GM21786 (cell line): ENCODE data around the gene TLNRD1.
A peak's percentile ranks its signal among the peaks of the same experiment; 100 is the strongest.

Experiments
- ATAC-seq: cut with Tn5 transposase; IDR thresholded peaks from one replicate; pipeline ENCODE4 v1.9.1; 2021; ENCODE audit not compliant: unreplicated experiment

Gene TLNRD1

DNA sequence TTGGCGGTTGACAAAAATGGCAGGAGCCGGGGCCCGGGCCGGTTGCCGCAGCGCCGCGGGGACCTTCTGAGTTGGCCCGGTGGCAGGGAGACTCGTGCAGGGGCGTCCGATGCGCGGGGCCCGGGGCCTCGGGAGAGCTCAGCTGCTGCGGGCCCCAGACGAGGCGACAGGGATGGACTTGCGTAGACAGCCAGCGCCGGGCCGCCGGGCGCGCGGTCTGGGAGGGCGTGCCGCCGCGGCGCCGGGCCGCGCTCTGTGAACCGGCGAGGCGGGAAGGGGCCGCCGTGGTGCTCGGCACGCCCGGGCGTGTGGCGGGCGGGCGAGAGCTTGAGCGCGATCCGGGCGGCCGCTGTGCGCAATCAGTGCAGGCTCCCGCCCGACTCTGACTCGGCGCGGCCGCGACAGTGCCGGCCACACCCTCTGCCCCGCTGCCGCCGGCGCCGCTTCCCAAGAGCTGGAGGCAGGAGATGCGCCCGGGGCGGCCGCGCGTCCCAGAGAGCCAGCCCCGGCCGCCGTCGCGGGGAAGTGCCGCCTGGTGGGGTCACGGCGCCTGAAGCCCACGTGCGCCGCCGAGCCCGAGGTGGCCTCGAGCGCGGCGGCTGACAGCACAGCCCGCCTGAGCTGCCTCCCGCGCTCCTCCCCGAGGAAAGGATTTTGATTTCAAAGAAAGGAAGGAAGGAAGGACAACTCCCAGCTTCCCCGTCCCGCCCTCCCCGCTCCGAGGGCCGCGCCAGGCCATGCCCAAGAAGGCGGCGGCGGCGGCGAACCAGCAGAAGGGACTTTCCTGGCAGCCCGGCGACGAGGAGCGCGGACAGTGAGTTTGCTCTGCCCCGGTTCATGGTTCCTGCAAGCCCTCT is 657 bp downstream of the TLNRD1 start:
- ATAC-seq, result peak; percentile 25

DNA sequence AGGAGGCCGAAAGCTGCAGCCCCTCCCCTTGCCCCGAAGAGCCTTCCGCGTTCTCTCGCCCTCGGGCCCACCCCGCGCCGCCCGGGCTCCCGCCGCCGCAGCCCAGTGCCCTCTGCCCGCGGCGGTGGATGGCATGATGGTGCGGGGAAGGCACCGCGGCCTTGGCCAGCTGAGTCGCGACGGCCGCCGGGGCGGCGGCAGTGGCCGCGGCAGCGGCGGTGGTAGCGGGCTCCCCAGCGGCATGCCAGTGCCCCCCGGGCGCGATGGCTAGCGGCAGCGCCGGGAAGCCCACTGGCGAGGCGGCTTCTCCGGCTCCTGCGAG is 1.2 kb downstream of the TLNRD1 start:
- no peak for ATAC-seq

DNA sequence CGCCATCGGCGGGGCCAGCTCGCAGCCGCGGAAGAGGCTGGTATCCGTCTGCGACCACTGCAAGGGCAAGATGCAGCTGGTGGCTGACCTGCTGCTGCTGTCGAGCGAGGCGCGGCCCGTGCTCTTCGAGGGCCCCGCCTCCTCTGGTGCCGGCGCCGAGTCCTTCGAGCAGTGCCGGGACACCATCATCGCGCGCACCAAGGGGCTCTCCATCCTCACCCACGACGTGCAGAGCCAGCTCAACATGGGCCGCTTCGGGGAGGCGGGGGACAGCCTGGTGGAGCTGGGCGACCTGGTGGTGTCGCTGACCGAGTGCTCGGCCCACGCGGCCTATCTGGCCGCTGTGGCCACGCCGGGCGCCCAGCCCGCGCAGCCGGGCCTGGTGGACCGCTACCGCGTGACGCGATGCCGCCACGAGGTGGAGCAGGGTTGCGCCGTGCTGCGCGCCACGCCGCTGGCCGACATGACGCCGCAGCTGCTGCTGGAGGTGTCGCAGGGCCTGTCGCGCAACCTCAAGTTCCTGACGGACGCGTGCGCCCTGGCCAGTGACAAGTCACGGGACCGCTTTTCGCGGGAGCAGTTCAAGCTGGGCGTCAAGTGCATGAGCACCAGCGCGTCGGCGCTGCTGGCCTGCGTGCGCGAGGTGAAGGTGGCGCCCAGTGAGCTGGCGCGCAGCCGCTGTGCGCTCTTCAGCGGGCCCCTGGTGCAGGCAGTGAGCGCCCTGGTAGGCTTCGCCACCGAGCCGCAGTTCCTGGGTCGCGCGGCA is 1.8 kb downstream of the TLNRD1 start:
- ATAC-seq, result no peak

DNA sequence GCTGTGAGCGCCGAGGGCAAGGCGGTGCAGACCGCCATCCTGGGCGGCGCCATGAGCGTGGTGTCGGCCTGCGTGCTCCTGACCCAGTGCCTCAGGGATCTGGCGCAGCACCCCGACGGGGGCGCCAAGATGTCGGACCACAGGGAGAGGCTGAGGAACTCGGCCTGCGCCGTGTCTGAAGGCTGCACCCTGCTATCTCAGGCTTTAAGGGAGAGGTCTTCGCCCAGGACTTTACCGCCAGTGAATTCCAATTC is 2.3 kb downstream of the TLNRD1 start:
- ATAC-seq, result no peak

DNA sequence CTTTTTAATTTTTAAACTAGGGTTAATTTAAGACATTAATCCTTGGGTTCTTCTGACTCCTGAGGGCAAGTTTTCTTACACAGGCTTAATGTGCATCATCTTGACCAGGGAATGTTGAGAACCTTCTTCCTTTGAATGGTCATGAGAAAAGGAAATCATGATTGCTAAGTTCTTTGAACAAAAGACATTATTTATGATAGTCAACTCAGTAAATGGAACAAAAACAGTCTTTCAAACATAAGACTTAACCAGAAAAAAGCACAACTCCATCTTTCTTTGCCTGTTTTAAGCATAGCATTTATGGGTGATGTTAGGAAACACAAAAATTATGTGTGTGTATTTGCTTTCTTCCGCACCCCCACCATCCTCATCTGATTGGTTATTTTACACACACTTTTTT is 5.4 kb downstream of the TLNRD1 start:
- ATAC-seq, result no peak

DNA sequence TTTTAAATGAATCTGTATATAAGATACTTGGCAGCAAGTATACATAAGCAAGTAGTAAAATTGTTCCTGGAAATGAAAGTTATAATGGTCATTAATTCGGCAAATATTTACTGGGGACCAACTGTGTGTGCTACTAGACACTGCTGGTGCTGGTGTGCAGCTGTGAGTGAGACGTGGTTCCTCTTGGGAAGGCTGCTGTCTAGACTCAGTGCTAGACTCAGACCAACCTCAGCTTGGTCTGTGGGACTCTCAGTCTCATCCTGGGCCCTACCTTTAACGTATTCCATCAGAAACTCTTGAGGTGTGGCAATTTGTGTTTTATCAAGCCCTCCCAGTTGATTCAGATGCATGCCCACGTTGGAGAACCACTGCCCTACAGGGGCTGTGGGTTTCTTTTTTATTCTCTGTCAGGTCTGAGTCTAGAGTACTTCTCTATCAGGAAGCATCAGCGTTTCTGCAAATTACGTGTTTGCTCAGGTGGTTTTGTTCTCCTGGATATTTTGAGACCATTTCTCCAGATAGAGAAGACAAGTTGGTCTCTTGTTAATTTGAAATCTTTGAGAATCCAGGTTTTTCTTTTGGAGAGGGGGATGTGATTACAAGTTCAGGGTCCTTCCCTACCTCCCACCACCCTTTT is 6.8 kb downstream of the TLNRD1 start:
- ATAC-seq, result no peak

DNA sequence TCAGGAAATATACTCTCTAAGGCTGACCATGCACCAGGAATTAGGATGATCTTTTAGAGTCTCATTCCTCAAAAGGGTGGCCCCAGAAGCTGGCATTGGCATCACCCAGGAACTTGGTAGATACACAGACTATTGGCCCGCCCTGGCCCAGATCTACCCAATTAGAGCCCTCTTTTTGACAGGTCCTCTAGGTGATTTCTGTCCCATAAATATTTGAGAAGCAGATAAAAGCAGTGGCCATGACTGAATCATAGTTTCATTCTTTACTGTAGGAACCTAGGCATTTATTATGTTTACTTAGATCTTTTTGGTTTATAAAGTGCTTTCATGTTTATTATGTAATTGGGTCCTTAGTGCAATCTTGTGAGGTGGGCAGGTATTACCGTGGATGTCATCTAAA is 7.6 kb downstream of the TLNRD1 start:
- ATAC-seq, result no peak

DNA sequence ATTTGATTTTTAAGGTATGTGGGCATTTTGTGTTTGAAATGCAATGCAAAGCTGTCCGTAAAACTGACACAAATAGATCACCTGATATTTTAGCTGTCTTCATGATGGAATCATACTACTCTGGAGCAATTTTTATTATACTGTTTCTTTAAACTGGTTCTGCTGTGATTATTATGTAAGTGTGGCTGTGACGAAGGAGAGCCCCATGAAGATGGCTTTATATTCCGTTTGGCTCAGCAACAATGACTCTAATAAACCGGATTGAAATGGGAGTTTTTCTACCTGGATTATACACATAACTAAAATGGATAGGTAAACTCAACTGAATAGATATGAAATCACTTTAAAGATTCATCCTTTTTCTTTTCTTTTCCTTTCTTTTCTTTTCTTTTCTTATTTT is 9.4 kb downstream of the TLNRD1 start:
- no peak for ATAC-seq

DNA sequence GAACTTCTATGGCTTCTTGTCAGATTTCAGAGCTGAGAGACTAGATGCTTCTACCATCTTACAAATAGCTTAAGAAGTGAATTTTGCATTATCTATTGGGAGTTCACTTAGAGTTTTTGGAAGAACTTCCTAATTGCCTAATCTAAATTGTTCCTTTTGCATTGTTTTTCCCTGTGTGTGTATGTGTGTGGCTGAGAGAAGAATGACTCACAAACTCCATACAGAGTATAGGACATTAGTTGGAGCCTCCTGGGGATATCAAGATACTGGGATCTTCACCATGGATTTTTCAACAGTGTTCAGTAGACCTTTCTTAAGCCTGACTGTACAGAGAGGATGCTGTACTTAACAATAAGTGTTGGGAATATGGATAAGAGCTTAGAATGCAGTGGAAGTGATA is 10.9 kb downstream of the TLNRD1 start:
- no peak for ATAC-seq

DNA sequence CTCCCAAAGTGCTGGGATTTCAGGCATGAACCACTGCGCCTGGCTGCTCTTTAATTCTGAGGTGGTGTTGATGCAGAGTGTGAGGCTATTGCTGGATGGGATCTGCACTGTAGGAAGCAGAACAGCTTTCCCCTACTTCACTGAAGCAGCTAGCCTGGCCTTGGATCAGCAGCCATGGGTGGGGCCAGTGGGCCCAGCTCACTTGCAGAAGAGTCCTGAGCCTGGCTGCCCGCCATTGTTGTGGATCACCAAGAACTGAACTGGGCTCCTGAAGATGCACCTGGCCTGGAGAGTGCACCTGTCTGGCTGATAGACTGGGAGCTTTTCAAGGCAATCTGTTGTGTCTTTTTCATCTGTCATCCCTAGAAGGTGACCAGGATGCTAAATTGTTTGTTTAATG is 11.9 kb downstream of the TLNRD1 start:
- ATAC-seq, result no peak

DNA sequence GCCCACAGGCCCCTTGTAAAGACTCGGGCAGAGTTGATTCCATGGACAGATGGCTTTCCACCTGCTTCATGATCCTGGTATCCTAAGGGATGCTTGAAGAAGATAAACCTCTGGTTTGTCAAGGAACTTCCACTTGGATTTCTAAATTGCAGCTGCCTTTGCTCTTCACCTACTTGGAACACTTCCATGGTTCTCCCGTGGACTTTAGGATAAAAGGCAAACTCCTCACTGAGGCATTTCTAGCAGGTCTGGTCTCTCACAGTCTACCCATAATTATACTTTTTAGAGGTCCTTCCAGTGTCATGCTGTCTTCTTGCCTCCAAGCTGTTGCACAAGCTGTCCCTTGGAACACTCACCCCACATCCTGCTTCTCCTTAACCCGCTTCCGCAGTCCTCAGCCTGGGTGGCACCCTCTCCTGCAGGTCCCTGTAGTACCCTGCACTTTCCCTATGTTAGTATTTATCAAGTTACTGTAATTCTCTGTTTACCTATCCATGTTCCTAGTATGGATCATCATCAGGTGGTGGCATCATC is 12.7 kb downstream of the TLNRD1 start:
- no peak for ATAC-seq

DNA sequence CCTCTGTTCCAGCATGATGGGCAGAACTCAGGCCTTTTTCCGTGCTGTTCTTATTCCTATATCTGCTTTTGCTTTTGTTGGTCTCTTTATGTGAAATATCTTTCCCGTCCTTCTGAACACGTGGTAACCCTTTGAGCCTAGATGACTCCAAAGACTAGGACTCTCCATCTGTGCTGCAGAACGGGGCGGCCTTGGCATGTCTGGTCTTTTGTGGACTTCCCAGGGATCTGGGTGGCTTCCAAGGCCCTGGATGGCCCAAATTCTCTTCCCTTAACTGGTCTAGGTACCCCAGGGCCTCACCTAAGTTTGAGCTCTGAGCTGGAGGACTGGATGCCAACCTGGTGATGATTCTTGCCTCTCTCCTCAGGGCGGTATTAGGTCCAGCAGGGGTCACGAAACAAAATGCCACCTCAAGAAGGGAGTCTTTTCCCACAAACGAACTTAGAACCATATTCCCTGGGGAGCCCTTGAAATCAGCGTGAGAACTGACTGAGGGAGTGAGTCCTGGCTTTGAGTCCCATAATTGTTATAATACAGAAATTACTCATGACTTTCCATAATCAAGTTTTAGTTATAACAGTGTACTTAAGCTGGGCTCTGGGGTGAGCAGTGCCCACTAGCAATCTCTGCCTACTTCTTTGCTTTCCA is 13.8 kb downstream of the TLNRD1 start:
- ATAC-seq, result no peak

DNA sequence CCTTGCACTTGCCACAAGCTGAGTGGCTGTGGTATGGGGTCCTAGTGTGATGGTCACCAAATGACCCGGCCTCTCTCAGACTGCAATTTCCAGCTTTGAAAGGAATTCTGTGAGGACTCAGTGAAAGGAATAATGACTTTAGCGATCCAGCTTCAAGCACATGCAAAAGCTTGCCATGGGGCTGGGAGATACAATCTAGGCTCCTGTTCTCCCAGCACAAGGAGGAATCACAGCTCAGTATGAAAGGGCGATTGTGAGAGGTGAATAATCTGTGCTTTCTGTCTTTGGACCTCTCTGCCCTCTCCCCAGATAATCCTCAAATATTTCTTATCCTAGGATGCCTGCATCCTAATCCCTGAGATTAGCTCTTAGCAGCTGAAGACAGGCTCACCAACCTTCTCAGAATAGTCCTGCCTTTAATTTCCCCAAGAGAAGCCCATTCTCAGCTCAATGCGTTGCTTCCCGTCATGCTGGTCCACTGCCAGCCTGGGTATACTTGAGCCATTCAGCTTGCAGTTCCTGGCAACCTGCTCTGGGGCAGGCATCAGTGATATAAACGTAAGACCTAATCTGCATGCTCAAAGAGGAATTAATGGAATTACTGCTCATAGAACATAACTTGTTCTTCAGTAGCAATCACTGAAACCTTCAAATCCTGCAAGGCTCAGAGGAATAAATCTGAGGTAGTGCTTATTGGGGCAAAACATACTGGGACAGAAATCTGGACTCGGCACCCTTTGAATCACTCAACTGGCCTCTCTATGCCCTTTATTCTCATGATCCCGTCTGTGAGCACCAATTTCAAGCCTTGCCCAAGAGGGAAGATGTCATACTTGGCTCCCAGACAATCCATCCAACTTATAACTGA is 15.1 kb downstream of the TLNRD1 start:
- ATAC-seq, result no peak

DNA sequence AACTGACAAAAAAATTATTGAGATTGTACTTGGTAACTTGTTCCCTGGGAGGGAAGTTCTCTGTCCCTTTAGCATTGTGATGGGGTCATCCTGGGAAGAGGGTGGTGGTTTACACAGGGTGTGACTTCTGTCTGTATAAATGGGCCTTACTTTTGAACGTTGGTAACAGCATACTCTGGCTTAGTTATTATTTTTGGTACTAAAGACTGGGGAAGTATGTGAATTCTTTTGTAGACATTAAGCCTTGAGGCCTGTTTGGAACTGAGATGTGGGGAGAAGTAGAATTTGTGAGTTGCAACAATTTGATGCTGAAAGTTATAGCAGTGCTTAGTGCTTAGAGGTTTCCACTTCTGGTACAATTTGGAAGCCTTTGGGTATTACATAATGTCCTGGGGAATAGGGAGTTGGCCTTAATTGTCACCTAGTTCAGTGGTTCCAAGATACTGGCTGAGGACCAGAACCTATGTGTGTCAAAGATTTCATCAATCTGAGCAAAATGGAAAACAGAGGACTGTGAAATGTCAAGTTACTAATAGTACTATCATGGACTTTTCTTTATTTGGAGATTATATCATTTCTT is 15.9 kb downstream of the TLNRD1 start:
- ATAC-seq, result no peak

DNA sequence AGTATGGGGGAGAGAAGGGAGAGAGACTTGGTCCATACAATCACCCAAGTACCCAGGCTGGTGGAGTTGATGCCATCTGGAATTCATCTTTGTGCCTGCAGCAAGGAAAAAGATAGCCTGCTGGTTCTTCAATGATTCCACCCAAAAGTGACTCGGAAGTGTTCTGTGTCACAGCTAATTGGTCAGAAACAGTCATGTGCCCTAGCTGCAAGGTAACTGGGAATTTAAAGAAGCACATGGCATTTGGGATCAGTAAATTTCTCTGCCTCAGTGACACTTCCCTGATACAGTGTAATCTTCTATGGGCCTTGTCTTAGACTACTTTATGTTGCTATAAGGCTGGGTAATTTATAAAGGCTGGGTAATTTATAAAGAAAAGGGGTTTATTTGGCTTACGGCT is 17.5 kb downstream of the TLNRD1 start:
- ATAC-seq, result no peak

DNA sequence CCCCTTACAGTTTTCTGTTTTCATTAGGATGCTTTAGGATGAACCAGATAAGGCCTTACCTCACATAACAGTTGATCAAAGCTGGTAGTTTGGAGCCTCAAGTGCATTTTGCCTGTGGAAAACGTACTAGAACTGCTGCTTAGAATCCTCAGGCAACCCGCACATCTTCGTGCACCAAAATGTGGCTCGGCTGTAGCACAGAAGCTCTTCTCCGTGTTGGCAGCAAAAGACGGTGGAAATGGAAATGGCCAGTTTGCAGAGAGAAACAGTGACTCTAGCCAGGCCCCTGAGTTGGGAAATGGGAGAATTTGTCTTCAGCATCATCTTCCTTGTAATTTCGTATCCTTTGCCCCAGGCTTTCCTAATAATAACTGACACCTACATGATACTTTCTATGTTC is 20.6 kb downstream of the TLNRD1 start:
- no peak for ATAC-seq

DNA sequence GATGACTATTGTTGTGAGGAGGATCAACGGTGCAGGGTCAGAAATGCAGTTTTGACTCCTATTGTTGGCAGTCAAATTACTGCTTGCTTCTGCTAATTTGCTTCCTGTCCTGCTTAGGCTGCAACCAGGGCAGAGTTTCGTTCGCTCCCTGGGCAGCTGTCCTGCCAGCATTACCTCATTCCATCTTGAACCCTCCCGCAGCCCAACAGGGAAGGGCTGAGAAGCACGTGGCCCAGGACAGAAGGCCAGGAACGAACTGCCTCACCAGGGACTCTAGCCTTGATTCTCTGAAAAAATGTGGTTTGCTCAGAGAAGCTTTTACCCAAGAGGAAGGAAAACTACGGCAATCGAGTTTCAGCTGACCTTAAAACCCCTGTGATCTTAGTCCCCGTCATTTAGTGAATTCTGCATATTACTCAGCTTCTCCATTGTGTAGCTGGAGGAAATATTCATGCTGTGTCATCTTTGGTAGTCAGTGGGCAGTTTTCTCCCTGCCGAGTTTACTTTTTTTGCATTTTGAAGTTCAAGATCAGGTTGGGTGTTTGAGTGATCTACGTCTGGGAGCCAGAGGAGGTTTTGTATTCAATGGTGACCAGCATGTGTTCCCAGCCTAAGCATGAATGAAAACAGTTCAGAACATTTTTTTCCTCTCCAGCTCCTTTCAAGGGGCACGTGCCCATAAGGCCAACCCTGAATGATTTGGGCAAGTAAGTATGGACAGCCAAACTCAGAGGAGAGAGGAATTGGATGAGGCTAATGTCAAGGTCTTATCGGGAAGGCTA is 23.0 kb downstream of the TLNRD1 start:
- ATAC-seq, result peak; percentile 93

DNA sequence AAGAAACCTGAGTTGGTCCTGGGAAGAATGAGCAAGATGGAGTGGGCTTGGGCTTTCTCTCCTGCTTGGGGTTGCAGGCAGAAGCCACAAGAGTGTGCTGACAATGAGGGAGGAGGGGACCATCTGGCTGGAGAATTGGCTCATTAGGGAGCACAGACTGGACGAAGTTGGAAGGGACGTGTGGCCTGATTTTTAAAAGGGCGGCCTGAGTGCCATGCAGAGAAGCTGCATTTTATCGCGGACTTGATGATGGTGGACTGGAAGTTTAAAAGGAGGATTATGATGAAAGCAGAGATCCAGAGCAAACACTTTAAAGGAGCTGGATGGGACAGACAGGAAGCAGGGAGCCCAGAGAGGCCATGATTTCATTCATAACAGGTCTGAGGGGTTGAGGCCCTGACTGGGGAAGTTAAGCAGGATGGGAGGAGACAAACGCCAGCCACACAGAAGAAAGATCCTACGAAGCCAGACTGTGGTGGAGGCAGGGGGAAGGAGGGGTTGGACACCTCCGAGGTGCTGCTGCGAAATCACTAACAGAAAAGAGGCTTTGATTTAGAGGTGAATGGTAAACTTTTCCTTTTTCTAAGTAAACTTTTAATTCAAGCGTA is 23.6 kb downstream of the TLNRD1 start:
- ATAC-seq, result no peak

DNA sequence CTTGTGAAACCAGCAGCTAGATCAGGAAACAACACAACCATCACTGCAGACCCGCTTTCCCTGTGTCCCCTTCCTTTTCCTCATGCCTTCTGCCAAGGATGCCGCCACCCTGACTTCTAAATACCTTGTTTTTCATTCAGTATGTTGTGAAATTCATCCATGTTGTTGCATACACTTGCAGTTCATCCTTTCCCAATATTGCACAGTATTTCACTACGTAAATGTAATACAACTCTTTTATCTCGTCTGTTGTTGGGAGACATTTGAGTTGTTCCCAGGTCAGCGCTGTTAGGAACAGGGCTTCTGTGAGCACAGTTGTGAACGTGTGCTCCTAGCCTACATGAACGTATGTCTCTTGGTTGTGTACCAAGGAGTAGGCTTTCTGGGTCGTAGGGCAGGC is 24.2 kb downstream of the TLNRD1 start:
- ATAC-seq, result no peak
